BJ (cell line): ENCODE results near the gene ATP8B4. TPM values are rescaled to one million over a fixed set of nuclear protein-coding genes. Genes with fewer than 3 reads are reported as not detected.
"Not testable (repeated sequence)": the region's sequence is repeated elsewhere in the genome, so short reads cannot be mapped to it uniquely, and the experiment has no call there.

Source experiments
- CTCF ChIA-PET: fragments of 350-600 bp; formaldehyde crosslinking; extraction: SDS; loops from one replicate; lab custom pipeline; 2021; ENCODE audit warnings: antibody characterized with exemption, inconsistent platforms; lab: Yijun Ruan, JAX
- POLR2A ChIA-PET: fragments of 300-600 bp; sonication (Branson Sonifier 250); formaldehyde crosslinking; extraction: SDS; loops from one replicate; lab custom pipeline; 2021; ENCODE audit warnings: antibody characterized with exemption; lab: Charles Lee
- DNase-seq: peaks from one replicate; pipeline ENCODE4 v3.0.0-alpha.2; 2011; ENCODE audit warnings: low read depth
- H3K27me3 ChIP-seq: 2 replicates; pipeline ENCODE4 v1.6.0; 2011; ENCODE audit warnings: low read length; ENCODE audit not compliant: control insufficient read depth, insufficient read depth
- H3K36me3 ChIP-seq: 2 replicates; pipeline ENCODE4 v1.5.1; 2011; ENCODE audit warnings: low read length; ENCODE audit not compliant: control insufficient read depth, insufficient read depth
- H3K4me3 ChIP-seq: 2 replicates; pipeline ENCODE4 v1.5.1; 2011; ENCODE audit warnings: low read depth, mild to moderate bottlenecking, control low read depth, low read length
- CTCF ChIP-seq: IDR thresholded peaks from 2 replicates; pipeline ENCODE4 v1.5.1; 2011; ENCODE audit warnings: low read depth, mild to moderate bottlenecking, control low read depth, inconsistent platforms, low read length, moderate library complexity; ENCODE audit not compliant: insufficient read depth
- polyA plus RNA-seq: library from polyadenylated mRNA; depleted of rRNA; stranded (reverse); fragments of >200 nt; gene quantifications from 2 replicates; pipeline ENCODE4 v1.2.3, GENCODE V29; 2011

ATP8B4 gene
- polyA plus RNA-seq, 1 experiment: 0.23 TPM

- no peak for DNase-seq
- no peak overlapping the region for H3K4me3 ChIP-seq
- ChIA-PET POLR2A (no interaction called here), CTCF (interaction anchor here (1.1 kb wide), 2 partner anchors 11 to 902 kb away, joined by 4 read pairs; no protein-coding TSS in a partner anchor)
- no peaks in the 10 kb centered on the region for H3K36me3 ChIP-seq
- H3K27me3 ChIP-seq: no peaks in the 10 kb centered on the region
- peak; percentile 22; the same call in 1 of the 2 replicates for TF ChIP-seq CTCF
Measured at GRCh38 chr15:50138391-50138790, 19.4 kb upstream of the ATP8B4 start.

- H3K4me3 ChIP-seq: no peak overlapping the region
- ChIA-PET CTCF (interaction anchor here (0.6 to 1.1 kb wide), 4 partner anchors 10 to 902 kb away, joined by 4 to 5 read pairs (median 4); partner anchors contain the start of gene ATP8B4), POLR2A (no interaction called here)
- TF ChIP-seq CTCF: no peak
- H3K27me3 ChIP-seq: no peaks in the 10 kb centered on the region
- H3K36me3 ChIP-seq: no peaks in the 10 kb centered on the region
- no peak for DNase-seq
Measured at GRCh38 chr15:50137893-50138292, 18.9 kb upstream of the ATP8B4 start.

GRCh38 chr15:50137330-50137761, 18.3 kb upstream of the ATP8B4 start:
- H3K27me3 ChIP-seq: no peaks in the 10 kb centered on the region
- TF ChIP-seq CTCF: no peak
- ChIA-PET POLR2A (no interaction called here), CTCF (interaction anchor here (0.6 to 1.1 kb wide), 5 partner anchors 9 to 901 kb away, joined by 3 to 5 read pairs (median 4); partner anchors contain the start of gene ATP8B4)
- no peak overlapping the region for H3K4me3 ChIP-seq
- DNase-seq: peak; percentile 65
- H3K36me3 ChIP-seq: no peaks in the 10 kb centered on the region

GRCh38 chr15:50135031-50135551, 16.1 kb upstream of the ATP8B4 start:
- Histone ChIP-seq H3K4me3 (no peak overlapping the region), H3K36me3 (no peaks in the 10 kb centered on the region), H3K27me3 (no peaks in the 10 kb centered on the region)
- DNase-seq: no peak
- CTCF ChIA-PET: interaction anchor here (1.0 to 1.5 kb wide), 2 partner anchors 9 to 10 kb away, joined by 4 to 6 read pairs; no protein-coding TSS in a partner anchor
- TF ChIP-seq CTCF: no peak
- POLR2A ChIA-PET: interaction anchor here (0.6 kb wide), 1 partner anchor 1339 kb away, joined by 4 read pairs; no protein-coding TSS in a partner anchor

GRCh38 chr15:50134524-50135024, 15.5 kb upstream of the ATP8B4 start:
- H3K36me3 ChIP-seq: no peaks in the 10 kb centered on the region
- DNase-seq: no peak
- no peaks in the 10 kb centered on the region for H3K27me3 ChIP-seq
- POLR2A ChIA-PET: interaction anchor here (0.6 kb wide), 1 partner anchor 1338 kb away, joined by 4 read pairs; no protein-coding TSS in a partner anchor
- TF ChIP-seq CTCF: no peak
- CTCF ChIA-PET: interaction anchor here (1.0 to 1.5 kb wide), 2 partner anchors 8 to 11 kb away, joined by 4 to 6 read pairs; no protein-coding TSS in a partner anchor
- H3K4me3 ChIP-seq: no peak overlapping the region

- POLR2A ChIA-PET: interaction anchor here (0.8 kb wide), 1 partner anchor 1777 kb away, joined by 6 read pairs; no protein-coding TSS in a partner anchor
- H3K27me3 ChIP-seq, DNase-seq, CTCF ChIA-PET, H3K36me3 ChIP-seq, H3K4me3 ChIP-seq: not testable (repeated sequence)
Measured at GRCh38 chr15:50132251-50132984, 13.4 kb upstream of the ATP8B4 start.
